ENCODE measurements around the gene SMIM27.
"Not testable (repeated sequence)": the region's sequence is repeated elsewhere in the genome, so short reads cannot be mapped to it uniquely, and the experiment has no call there.

Gene SMIM27

DNA sequence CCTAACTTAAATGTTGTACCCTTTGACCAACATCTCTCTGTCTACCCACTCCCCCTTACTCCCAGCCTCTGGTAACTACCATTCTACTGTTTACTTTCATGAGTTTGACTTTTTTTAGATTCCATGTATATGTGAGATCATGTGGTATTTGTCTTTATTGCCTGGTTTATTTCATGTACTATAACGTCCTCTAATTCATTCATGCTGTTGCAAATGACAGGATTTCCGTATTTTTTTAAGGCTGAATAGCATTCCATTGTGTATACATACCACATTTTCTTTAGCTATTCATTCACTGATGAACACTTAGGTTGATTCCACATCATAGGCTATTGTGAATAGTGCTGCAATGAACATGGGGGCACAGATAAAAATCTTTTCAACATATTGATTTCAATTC, 32.7 kb downstream of the SMIM27 start:
- no peaks in the 10 kb centered on the region for H3K4me1 ChIP-seq (ENCODE audit: control insufficient read depth, insufficient read depth, low read length)
- H3K36me3 ChIP-seq (ENCODE audit: control insufficient read depth, insufficient read depth, low read length): no peaks in the 10 kb centered on the region
- H3K27me3 ChIP-seq (ENCODE audit: control insufficient read depth, insufficient read depth, low read length): peaks cover 4% of the 10 kb centered on the region
- no peaks in the 10 kb centered on the region for H3K9me3 ChIP-seq (ENCODE audit: control insufficient read depth, low read length)
- H3K4me3 ChIP-seq (ENCODE audit: low read length): no peak overlapping the region
- H3K9ac ChIP-seq (ENCODE audit: low read length): no peak overlapping the region

- Histone ChIP-seq H3K36me3 (ENCODE audit: control insufficient read depth, insufficient read depth, low read length) (no peaks in the 10 kb centered on the region), H3K4me3 (ENCODE audit: low read length) (no peak overlapping the region), H3K9ac (ENCODE audit: low read length) (no peak overlapping the region), H3K4me1 (ENCODE audit: control insufficient read depth, insufficient read depth, low read length) (no peaks in the 10 kb centered on the region), H3K9me3 (ENCODE audit: control insufficient read depth, low read length) (no peaks in the 10 kb centered on the region), H3K27me3 (ENCODE audit: control insufficient read depth, insufficient read depth, low read length) (no peaks in the 10 kb centered on the region)
These were observed 35.8 kb downstream of the SMIM27 start for GRCh38 chr9:32587901-32588300.

GRCh38 chr9:32589083-32589723, 37.1 kb downstream of the SMIM27 start:
- no peaks in the 10 kb centered on the region for H3K9me3 ChIP-seq (ENCODE audit: control insufficient read depth, low read length)
- no peaks in the 10 kb centered on the region for H3K27me3 ChIP-seq (ENCODE audit: control insufficient read depth, insufficient read depth, low read length)
- H3K36me3 ChIP-seq (ENCODE audit: control insufficient read depth, insufficient read depth, low read length): no peaks in the 10 kb centered on the region
- no peak overlapping the region for H3K9ac ChIP-seq (ENCODE audit: low read length)
- H3K4me3 ChIP-seq (ENCODE audit: low read length): no peak overlapping the region
- no peaks in the 10 kb centered on the region for H3K4me1 ChIP-seq (ENCODE audit: control insufficient read depth, insufficient read depth, low read length)

DNA sequence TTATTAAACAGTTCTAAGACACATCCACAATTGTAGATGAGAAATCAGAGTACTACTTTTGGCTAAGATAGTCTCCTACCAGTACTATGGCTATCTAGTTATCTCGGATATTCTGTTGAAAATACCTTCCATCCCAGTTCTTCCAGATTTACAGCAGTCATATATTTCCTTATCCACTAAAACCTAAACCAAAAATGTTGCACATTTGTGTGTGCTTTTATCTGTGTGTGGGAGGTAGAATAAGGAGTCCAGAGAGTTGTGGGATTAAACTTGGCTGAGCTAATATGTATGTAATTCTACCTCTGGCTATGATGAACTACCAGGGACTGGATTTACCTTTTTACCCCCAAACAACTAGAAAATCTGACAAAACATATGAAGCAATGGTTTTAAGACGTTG, 38.3 kb downstream of the SMIM27 start:
- Histone ChIP-seq H3K9me3 (ENCODE audit: control insufficient read depth, low read length) (no peaks in the 10 kb centered on the region), H3K9ac (ENCODE audit: low read length) (no peak overlapping the region), H3K27me3 (ENCODE audit: control insufficient read depth, insufficient read depth, low read length) (no peaks in the 10 kb centered on the region), H3K36me3 (ENCODE audit: control insufficient read depth, insufficient read depth, low read length) (no peaks in the 10 kb centered on the region), H3K4me3 (ENCODE audit: low read length) (no peak overlapping the region), H3K4me1 (ENCODE audit: control insufficient read depth, insufficient read depth, low read length) (no peaks in the 10 kb centered on the region)

DNA sequence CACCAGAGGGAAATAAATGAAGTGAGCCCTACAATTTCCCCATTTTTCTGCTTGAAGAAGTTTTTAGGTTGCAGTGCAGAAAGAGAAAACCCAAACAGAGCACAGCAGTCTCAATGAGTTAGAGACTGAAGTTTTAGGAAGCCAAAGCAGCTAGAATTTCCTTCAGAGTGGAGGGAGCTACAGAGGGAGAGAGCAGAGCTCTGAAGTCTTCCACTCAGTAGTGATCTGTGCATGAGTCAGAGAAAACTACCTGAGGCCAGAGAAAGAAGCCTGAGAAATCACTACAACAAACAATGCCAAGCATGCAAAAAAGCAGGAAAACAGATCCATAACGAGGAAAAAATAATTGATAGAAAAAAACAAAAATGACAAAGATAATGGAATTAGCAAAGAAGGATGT, 38.8 kb downstream of the SMIM27 start:
- no peak overlapping the region for H3K9ac ChIP-seq (ENCODE audit: low read length)
- no peaks in the 10 kb centered on the region for H3K4me1 ChIP-seq (ENCODE audit: control insufficient read depth, insufficient read depth, low read length)
- H3K36me3 ChIP-seq (ENCODE audit: control insufficient read depth, insufficient read depth, low read length): no peaks in the 10 kb centered on the region
- no peaks in the 10 kb centered on the region for H3K27me3 ChIP-seq (ENCODE audit: control insufficient read depth, insufficient read depth, low read length)
- H3K9me3 ChIP-seq (ENCODE audit: control insufficient read depth, low read length): no peaks in the 10 kb centered on the region
- no peak overlapping the region for H3K4me3 ChIP-seq (ENCODE audit: low read length)

DNA sequence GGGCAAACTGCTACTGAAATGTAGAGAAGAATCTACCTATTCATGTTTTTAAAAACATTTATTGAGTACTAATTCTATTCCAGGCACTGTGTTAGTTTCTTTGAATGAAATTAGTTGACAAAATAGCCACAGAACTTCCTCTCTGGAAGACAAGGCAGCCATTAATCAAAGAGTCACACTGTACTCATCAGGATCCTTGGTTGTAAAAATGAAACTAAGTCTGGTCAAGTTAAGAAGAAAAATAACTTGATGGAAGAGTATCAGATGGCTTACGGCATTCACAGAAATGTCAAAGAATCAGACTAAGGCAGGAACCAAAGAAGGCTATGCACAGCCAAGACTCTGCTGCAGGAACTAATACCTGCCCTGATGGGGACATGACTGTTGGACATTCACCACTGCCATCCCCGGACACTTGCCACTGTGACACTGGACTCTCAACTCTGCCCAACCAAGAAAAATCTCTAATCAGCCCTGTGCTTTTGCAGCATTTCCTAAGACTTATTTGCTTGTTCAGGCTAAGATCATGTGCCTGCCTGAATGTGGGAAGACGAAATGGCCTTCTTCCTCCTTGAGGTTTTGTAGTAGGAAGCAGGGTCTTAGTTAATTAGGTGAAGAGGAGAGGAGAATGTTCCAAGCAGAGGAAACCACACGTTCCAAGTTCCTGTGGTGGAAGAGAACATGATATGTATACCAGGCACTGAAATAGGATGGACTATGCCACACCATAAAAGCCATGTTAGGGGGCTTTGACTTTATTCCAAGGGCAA, 44.2 kb downstream of the SMIM27 start:
- Histone ChIP-seq H3K4me3 (ENCODE audit: low read length) (no peak overlapping the region), H3K4me1 (ENCODE audit: control insufficient read depth, insufficient read depth, low read length) (no peaks in the 10 kb centered on the region), H3K27me3 (ENCODE audit: control insufficient read depth, insufficient read depth, low read length) (no peaks in the 10 kb centered on the region), H3K9ac (ENCODE audit: low read length) (no peak overlapping the region), H3K9me3 (ENCODE audit: control insufficient read depth, low read length) (no peaks in the 10 kb centered on the region), H3K36me3 (ENCODE audit: control insufficient read depth, insufficient read depth, low read length) (no peaks in the 10 kb centered on the region)

DNA sequence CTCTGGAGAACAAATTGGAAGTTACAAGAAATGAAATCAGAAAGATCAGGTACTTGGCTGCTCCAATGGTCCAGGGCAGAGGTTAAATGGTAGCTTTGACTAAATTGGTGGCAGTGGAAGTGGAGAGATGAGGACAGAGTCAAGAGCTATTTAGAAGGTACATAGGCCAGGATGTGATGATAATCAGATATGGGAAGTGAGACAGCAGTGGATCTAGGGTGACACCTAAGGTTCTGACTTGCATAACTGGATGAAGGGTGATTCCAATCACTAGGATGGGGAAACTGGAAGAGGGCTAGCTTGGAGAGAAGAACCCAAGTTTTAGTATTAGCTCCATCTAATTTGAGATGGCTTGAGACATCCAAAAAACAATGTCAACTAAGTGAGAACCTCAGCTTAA, 44.8 kb downstream of the SMIM27 start:
- Histone ChIP-seq H3K27me3 (ENCODE audit: control insufficient read depth, insufficient read depth, low read length) (no peaks in the 10 kb centered on the region), H3K9me3 (ENCODE audit: control insufficient read depth, low read length) (no peaks in the 10 kb centered on the region), H3K36me3 (ENCODE audit: control insufficient read depth, insufficient read depth, low read length) (no peaks in the 10 kb centered on the region), H3K9ac (ENCODE audit: low read length) (no peak overlapping the region), H3K4me1 (ENCODE audit: control insufficient read depth, insufficient read depth, low read length) (no peaks in the 10 kb centered on the region), H3K4me3 (ENCODE audit: low read length) (no peak overlapping the region)

DNA sequence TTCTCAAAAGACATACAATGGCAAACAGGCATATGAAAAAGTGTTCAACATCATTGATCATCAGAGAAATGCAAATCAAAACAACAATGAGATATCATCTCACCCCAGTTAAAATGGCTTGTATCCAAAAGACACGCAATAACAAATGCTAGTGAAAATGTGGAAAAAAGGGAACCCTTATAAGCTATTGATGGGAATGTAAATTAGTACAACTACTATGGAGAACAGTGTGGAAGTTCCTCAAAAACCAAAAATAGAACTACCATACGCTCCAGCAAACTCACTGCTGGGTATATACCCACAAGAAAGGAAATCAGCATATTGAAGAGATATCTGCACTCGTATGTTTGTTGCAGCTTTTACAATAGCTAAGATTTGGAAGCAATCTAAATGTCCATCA, 46.9 kb downstream of the SMIM27 start:
- not testable (repeated sequence) for H3K4me3 ChIP-seq (ENCODE audit: low read length); H3K9ac ChIP-seq (ENCODE audit: low read length); H3K27me3 ChIP-seq (ENCODE audit: control insufficient read depth, insufficient read depth, low read length); H3K9me3 ChIP-seq (ENCODE audit: control insufficient read depth, low read length); H3K4me1 ChIP-seq (ENCODE audit: control insufficient read depth, insufficient read depth, low read length); H3K36me3 ChIP-seq (ENCODE audit: control insufficient read depth, insufficient read depth, low read length)

Data from mucosa of stomach (tissue), 1 donor.